HepG2 (cell line): ENCODE results near the gene RGS11. TPM values are rescaled to one million over a fixed set of nuclear protein-coding genes. Genes with fewer than 3 reads are reported as not detected.

Experiments used
- BRD4 ChIP-seq: sonication (generic); formaldehyde crosslinking; IDR thresholded peaks from 2 replicates; pipeline ENCODE4 v1.4.0; 2020; ENCODE audit warnings: missing genetic modification reagents
- ESRRA ChIP-seq: sonication (generic); formaldehyde crosslinking; IDR thresholded peaks from 2 replicates; pipeline ENCODE4 v1.5.1; 2020; ENCODE audit warnings: mild to moderate bottlenecking, low read depth, missing genetic modification reagents
- FOXO1 ChIP-seq: sonication (generic); formaldehyde crosslinking; IDR thresholded peaks from 2 replicates; pipeline ENCODE4 v1.4.0; 2020; ENCODE audit warnings: missing genetic modification reagents
- KDM5B ChIP-seq: sonication (generic); formaldehyde crosslinking; IDR thresholded peaks from 2 replicates; pipeline ENCODE4 v1.4.0; 2020; ENCODE audit warnings: missing genetic modification reagents, mild to moderate bottlenecking, borderline replicate concordance
- KLF16 ChIP-seq, 2 experiments: sonication (generic) in 1 of 2; formaldehyde crosslinking in 1 of 2; IDR thresholded peaks; 2 replicates each; pipeline versions ENCODE4 v1.6.1 to v1.8.0; 2016 to 2023; ENCODE audit warnings: missing genetic modification reagents in 2 of 2, missing compliant biosample characterization in 1 of 2
- KLF9 ChIP-seq: IDR thresholded peaks from 2 replicates; pipeline ENCODE4 v1.6.1; 2016; ENCODE audit warnings: low read depth
- KMT2A ChIP-seq: sonication (generic); formaldehyde crosslinking; IDR thresholded peaks from 2 replicates; pipeline ENCODE4 v1.4.0; 2020; ENCODE audit warnings: missing genetic modification reagents
- MTA1 ChIP-seq: sonication (generic); formaldehyde crosslinking; IDR thresholded peaks from 2 replicates; pipeline ENCODE4 v1.4.0; 2020; ENCODE audit warnings: missing genetic modification reagents, mild to moderate bottlenecking, borderline replicate concordance
- SIN3B ChIP-seq: fragments of 150-350 bp; IDR thresholded peaks from 2 replicates; pipeline ENCODE4 v1.6.1; 2014; ENCODE audit warnings: low read length
- SP2 ChIP-seq: sonication (generic); formaldehyde crosslinking; IDR thresholded peaks from 2 replicates; pipeline ENCODE4 v1.5.1; 2020; ENCODE audit warnings: mild to moderate bottlenecking, missing genetic modification reagents
- ZBTB7A ChIP-seq: sonication (generic); formaldehyde crosslinking; IDR thresholded peaks from 2 replicates; pipeline ENCODE4 v1.8.0; 2022; ENCODE audit warnings: mild to moderate bottlenecking, missing genetic modification reagents
- ZKSCAN8 ChIP-seq: IDR thresholded peaks from 2 replicates; pipeline ENCODE4 v1.6.1; 2016; ENCODE audit warnings: borderline replicate concordance, missing genetic modification reagents, missing compliant biosample characterization
- ZNF350 ChIP-seq: sonication (generic); formaldehyde crosslinking; IDR thresholded peaks from 2 replicates; pipeline ENCODE4 v1.4.0; 2020; ENCODE audit warnings: mild to moderate bottlenecking, low read depth, missing genetic modification reagents, borderline replicate concordance
- ZNF501 ChIP-seq: sonication (generic); formaldehyde crosslinking; IDR thresholded peaks from 2 replicates; pipeline ENCODE4 v1.5.1; 2020; ENCODE audit warnings: mild to moderate bottlenecking, moderate library complexity, missing genetic modification reagents
- ZNF563 ChIP-seq: sonication (generic); formaldehyde crosslinking; IDR thresholded peaks from 2 replicates; pipeline ENCODE4 v1.8.0; 2022; ENCODE audit warnings: mild to moderate bottlenecking, moderate library complexity, missing genetic modification reagents
- polyA plus RNA-seq, 8 experiments: library from polyadenylated mRNA; depleted of rRNA in 3 of 8; stranded (reverse) in 7 of 8; unstranded in 1 of 8; fragments of >200 nt; fragmentation: Illumina TruSeq in 4 of 8; extraction: Trizol in 4 of 8; gene quantifications; 2 replicates each; pipeline versions ENCODE4 v1.2.1 to v1.2.3, GENCODE V29; 2011 to 2016; ENCODE audit warnings: low read depth in 4 of 8, missing spikeins in 1 of 8, mixed read lengths in 1 of 8; ENCODE audit not compliant: insufficient read depth in 1 of 8
- total RNA-seq, 5 experiments: library from RNA; depleted of rRNA; stranded (reverse); fragments of >200 nt; fragmentation: Illumina TruSeq; extraction: Trizol; gene quantifications; 2 replicates each; pipeline ENCODE4 v1.2.3, GENCODE V29; 2016; ENCODE audit warnings: low read depth in 1 of 5
- TF ChIP-seq, protein P1 (sequence below), 2 experiments: sonication (generic) in 1 of 2; formaldehyde crosslinking in 1 of 2; IDR thresholded peaks; 2 replicates each; pipeline versions ENCODE4 v1.4.0 to v1.6.1; 2016 to 2020; ENCODE audit warnings: borderline replicate concordance in 1 of 2, low read depth in 1 of 2, mild to moderate bottlenecking in 1 of 2, missing genetic modification reagents in 1 of 2
- TF ChIP-seq, protein P2 (sequence below): sonication (generic); formaldehyde crosslinking; conservative IDR thresholded peaks from 2 replicates; pipeline ENCODE4 v1.8.0; 2022; ENCODE audit warnings: missing genetic modification reagents
- TF ChIP-seq, protein P3 (sequence below): sonication (generic); formaldehyde crosslinking; IDR thresholded peaks from 2 replicates; pipeline ENCODE4 v1.5.1; 2020; ENCODE audit warnings: mild to moderate bottlenecking, moderate library complexity, missing genetic modification reagents

Gene RGS11
- total and polyA plus RNA-seq, 2 of the 13 experiments (the other 11 are each of a cell fraction or from before 2014, with no cell fraction given), result 0.11 TPM; not detected in 1

DNA sequence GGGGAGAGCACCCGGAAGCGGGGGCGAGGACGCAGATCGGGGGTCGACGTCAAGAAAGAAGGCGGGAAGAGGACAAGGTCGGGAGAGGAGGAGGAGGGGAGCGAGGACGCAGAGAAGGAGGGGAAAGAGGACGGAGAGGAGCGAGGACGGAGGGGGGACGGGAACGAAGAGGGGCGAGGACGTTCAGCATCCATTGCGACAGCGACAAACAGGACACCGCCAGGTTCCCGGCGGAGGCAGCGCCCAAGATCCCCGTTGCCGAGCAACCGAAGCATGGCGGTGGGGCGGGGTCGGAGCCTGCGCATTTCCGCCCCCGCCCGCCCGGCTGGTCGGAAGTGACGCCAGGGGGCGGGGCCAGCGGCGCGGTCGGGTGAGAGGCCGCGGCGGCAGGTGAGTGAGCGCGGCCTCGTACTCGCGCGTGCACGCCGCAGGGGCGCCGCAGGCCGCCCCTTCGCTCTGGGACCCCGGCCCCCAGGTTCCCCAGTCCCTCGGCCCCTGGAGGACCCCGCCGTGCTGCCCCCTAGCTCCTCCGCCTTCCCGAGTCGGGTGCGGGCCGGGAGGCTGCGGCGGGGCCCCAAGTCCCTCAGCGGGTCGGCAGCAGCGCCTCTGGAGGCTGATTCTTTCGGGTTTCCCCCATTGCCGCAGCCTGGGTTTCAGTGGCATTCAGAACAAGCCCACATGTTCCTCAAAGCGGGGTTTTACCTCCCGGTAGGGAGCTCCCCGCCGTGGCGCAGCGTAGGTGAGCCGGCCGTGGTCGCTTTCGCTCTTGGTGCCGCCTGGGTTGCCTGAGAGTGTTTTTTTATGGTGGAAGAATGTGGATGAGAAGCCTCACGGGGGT, 41.1 kb downstream of the RGS11 start, which contains the start of gene FAM234A (continued):
- TF ChIP-seq KLF16 (CRISPR knock-in tag; IDR thresholded peaks at IDR 0.05), result peak in 1 of 2 experiments; percentile 27; a peak in 2 of 4 replicates
- peak; percentile 59; the same call in 1 of the 2 replicates for TF ChIP-seq MTA1 (CRISPR knock-in tag)
- TF ChIP-seq ESRRA (CRISPR knock-in tag), result 0 out of 2 replicates have a peak, but pooled peaks have one; percentile 28
- TF ChIP-seq SP2, result peak; percentile 77
- peak; percentile 26; the same call in 1 of the 2 replicates for TF ChIP-seq KMT2A
- TF ChIP-seq, protein P1, sequence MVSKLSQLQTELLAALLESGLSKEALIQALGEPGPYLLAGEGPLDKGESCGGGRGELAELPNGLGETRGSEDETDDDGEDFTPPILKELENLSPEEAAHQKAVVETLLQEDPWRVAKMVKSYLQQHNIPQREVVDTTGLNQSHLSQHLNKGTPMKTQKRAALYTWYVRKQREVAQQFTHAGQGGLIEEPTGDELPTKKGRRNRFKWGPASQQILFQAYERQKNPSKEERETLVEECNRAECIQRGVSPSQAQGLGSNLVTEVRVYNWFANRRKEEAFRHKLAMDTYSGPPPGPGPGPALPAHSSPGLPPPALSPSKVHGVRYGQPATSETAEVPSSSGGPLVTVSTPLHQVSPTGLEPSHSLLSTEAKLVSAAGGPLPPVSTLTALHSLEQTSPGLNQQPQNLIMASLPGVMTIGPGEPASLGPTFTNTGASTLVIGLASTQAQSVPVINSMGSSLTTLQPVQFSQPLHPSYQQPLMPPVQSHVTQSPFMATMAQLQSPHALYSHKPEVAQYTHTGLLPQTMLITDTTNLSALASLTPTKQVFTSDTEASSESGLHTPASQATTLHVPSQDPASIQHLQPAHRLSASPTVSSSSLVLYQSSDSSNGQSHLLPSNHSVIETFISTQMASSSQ (IDR thresholded peaks at IDR 0.05; ENCODE audit: low read depth), result no peak
- TF ChIP-seq, protein P1 (CRISPR knock-in tag; IDR thresholded peaks at IDR 0.05; ENCODE audit: borderline replicate concordance), result peak; percentile 48; the same call in 1 of the 2 replicates
- TF ChIP-seq KDM5B, result peak; percentile 64; the same call in 1 of the 2 replicates
- TF ChIP-seq KLF9 (CRISPR knock-in tag), result 0 out of 2 replicates have a peak, but pooled peaks have one; percentile 16
- TF ChIP-seq ZNF501 (CRISPR knock-in tag), result peak; percentile 54; the same call in 1 of the 2 replicates
- TF ChIP-seq, protein P2, sequence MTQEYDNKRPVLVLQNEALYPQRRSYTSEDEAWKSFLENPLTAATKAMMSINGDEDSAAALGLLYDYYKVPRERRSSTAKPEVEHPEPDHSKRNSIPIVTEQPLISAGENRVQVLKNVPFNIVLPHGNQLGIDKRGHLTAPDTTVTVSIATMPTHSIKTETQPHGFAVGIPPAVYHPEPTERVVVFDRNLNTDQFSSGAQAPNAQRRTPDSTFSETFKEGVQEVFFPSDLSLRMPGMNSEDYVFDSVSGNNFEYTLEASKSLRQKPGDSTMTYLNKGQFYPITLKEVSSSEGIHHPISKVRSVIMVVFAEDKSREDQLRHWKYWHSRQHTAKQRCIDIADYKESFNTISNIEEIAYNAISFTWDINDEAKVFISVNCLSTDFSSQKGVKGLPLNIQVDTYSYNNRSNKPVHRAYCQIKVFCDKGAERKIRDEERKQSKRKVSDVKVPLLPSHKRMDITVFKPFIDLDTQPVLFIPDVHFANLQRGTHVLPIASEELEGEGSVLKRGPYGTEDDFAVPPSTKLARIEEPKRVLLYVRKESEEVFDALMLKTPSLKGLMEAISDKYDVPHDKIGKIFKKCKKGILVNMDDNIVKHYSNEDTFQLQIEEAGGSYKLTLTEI (CRISPR knock-in tag), result no peak
- TF ChIP-seq ZNF563 (CRISPR knock-in tag), result peak; percentile 83; the same call in 1 of the 2 replicates
- TF ChIP-seq FOXO1 (CRISPR knock-in tag), result 0 out of 2 replicates have a peak, but pooled peaks have one; percentile 8
- TF ChIP-seq BRD4 (CRISPR knock-in tag), result no peak; the same call in 1 of the 2 replicates
- TF ChIP-seq, protein P3, sequence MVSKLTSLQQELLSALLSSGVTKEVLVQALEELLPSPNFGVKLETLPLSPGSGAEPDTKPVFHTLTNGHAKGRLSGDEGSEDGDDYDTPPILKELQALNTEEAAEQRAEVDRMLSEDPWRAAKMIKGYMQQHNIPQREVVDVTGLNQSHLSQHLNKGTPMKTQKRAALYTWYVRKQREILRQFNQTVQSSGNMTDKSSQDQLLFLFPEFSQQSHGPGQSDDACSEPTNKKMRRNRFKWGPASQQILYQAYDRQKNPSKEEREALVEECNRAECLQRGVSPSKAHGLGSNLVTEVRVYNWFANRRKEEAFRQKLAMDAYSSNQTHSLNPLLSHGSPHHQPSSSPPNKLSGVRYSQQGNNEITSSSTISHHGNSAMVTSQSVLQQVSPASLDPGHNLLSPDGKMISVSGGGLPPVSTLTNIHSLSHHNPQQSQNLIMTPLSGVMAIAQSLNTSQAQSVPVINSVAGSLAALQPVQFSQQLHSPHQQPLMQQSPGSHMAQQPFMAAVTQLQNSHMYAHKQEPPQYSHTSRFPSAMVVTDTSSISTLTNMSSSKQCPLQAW (CRISPR knock-in tag), result peak; percentile 74
- peak; percentile 64 for TF ChIP-seq ZNF350 (CRISPR knock-in tag)
- 0 out of 2 replicates have a peak, but pooled peaks have one; percentile 6 for TF ChIP-seq ZKSCAN8 (CRISPR knock-in tag)
- TF ChIP-seq SIN3B, result no peak
- 0 out of 2 replicates have a peak, but pooled peaks have one; percentile 45 for TF ChIP-seq ZBTB7A (CRISPR knock-in tag)
